ENCODE results near the gene ZNF524.

The ZNF524 gene

DNA sequence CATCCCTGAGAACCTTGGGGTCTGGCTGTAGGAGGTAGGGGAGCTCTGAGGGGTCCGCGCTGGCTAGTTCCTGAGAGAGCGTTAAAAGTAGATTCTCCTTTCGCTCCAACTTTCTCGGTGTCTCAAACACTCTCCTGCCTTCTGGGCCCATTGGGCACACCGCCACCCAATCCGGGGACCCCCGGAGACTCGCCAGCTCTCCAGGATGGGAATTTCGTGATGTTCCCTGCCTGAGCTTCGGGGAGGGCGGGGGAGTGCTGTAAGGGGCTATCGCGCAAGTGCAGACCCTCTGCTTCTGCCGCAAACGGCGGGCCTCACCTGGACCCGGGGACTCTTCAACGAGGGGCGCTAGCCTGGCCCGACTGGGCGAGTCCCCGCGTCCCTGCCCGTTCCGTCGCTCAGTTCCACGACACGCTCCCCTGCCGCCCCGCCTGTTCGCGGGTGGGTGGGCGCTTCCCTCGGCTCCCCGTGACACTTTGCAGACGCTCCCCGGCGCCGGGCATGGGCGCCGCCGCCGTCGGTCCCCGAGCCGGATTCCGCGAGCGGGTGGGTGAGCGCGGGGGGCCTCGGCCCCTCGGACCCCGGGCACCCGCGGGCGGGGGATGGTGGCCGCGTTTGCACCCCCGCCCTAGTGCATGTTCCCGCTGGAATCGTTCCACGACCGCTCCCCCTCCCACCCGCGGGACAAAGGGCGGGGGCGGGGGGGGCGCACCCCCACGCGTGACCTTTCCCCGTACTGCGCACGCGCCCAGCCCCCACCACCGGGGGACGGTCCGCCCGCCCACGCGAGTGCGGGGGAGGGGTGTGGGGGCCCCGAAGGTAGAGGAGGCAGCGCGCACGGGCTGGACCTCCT, 47.9 kb downstream of the ZNF524 start, which contains the start of gene CCDC106:
Gene CCDC106 (plus strand): TSS at position 481 of the 853 bp plus-strand sequence. CDS start 835 bp downstream, outside the sequence.
- DNase-seq (ENCODE audit: low read depth) = no peak
- TF ChIP-seq, protein P1, sequence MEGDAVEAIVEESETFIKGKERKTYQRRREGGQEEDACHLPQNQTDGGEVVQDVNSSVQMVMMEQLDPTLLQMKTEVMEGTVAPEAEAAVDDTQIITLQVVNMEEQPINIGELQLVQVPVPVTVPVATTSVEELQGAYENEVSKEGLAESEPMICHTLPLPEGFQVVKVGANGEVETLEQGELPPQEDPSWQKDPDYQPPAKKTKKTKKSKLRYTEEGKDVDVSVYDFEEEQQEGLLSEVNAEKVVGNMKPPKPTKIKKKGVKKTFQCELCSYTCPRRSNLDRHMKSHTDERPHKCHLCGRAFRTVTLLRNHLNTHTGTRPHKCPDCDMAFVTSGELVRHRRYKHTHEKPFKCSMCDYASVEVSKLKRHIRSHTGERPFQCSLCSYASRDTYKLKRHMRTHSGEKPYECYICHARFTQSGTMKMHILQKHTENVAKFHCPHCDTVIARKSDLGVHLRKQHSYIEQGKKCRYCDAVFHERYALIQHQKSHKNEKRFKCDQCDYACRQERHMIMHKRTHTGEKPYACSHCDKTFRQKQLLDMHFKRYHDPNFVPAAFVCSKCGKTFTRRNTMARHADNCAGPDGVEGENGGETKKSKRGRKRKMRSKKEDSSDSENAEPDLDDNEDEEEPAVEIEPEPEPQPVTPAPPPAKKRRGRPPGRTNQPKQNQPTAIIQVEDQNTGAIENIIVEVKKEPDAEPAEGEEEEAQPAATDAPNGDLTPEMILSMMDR (IDR thresholded peaks at IDR 0.05; ENCODE audit: low read depth, low read length, missing control alignments) = no peak
- peak within 1 kb of the TSS; percentile 64 for H3K4me3 ChIP-seq (ENCODE audit: low read depth, low read length)

DNA sequence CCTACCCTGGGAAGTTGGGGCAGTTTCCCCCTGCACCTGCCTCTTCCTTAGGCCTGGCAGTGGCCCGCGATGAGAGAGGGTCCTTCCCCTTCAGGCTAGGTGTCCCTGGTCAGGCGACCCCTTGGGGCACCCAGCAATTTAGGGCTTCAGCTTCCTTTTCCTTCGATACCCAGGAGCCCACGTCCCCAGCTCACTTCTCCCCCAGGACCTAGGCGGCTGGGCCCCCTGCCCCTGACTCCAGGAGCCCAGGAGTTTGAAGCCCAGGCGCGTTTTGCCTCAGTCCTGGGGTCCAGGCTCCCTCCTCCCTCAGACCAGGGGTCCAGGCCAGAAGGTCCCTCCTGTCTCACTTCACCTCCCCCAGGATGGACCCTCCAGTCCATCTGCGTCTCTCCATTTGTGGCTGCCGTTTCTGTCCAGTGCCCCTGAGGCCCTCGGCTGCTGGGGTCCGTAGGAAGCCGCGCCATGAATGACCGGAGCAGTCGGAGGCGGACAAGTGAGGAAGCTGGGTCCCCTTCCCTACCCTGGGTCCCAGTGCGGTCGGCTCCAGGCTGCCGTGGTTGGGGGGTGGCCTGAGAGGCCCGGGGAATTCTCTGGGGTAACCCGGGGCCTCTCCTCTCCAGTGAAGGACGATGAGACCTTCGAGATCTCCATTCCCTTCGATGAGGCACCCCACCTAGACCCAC, 48.6 kb downstream of the ZNF524 start:
- peak overlapping the region; percentile 64 for H3K4me3 ChIP-seq (ENCODE audit: low read depth, low read length)
- DNase-seq (ENCODE audit: low read depth) = no peak
- TF ChIP-seq, protein P1 (IDR thresholded peaks at IDR 0.05; ENCODE audit: low read depth, low read length, missing control alignments) = no peak

DNA sequence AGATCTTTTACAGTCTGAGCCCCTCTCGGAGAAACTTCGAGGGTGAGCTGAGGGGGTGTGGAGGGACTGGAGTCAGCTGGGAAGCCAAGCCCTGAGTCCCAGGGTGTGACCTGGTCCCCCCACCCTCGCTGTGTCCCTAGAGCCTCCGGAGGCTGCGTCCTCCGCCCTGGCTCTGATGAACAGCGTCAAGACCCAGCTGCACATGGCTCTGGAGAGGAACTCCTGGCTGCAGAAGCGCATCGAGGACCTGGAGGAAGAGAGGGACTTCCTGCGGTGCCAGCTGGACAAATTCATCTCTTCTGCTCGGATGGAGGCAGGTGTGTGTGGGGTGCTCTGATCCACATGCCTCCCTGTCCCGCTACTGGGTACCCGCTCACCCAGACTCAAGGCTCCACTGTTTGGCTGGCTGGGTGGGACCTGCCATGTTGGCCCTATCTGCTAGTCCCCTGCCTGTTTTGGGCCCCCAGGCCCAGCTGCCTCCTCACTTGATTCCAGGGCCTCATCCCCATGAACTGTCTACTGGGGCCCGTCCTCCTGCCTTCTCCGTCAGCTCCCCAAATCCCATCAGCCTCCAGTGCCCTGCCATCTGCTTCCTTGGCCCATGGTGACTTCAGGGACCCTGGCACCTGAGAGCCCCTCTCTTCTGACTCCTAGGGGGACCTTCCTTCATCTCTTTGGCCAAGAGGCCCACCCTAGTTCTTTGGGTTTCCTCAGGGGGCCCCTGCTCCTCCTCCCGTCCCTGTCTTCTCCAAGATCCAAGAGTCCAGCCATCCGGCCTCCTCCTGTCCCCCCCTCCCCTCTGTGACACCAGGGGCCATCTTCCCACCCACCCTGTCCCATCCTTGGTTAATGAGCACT, 49.4 kb downstream of the ZNF524 start:
- DNase-seq (ENCODE audit: low read depth) = no peak
- H3K4me3 ChIP-seq (ENCODE audit: low read depth, low read length) = peak overlapping the region; percentile 64
- TF ChIP-seq, protein P1 (IDR thresholded peaks at IDR 0.05; ENCODE audit: low read depth, low read length, missing control alignments) = no peak

DNA sequence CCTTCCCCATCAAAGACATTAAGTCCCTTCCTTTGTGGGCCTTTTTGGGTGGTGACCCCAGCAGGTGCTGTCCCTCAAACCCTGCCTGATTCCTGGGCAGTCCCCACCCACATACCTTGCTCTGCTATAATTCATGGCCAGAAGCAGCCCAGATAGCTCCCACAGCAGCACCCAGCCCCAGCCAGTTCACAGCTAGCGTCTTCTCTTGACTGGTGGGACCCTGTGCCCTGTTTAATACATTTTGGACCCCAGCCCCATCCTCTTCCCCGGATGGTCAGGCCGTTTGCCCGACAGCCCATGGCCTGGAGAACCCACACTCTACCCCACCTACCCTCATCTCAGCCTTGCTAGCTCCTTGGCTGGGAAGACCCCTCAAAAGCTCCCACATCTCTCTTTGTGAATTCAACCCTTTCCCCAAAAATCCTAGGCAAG, 50.1 kb downstream of the ZNF524 start:
- TF ChIP-seq, protein P1 (IDR thresholded peaks at IDR 0.05; ENCODE audit: low read depth, low read length, missing control alignments) = no peak
- H3K4me3 ChIP-seq (ENCODE audit: low read depth, low read length) = no peak overlapping the region
- no peak for DNase-seq (ENCODE audit: low read depth)

DNA sequence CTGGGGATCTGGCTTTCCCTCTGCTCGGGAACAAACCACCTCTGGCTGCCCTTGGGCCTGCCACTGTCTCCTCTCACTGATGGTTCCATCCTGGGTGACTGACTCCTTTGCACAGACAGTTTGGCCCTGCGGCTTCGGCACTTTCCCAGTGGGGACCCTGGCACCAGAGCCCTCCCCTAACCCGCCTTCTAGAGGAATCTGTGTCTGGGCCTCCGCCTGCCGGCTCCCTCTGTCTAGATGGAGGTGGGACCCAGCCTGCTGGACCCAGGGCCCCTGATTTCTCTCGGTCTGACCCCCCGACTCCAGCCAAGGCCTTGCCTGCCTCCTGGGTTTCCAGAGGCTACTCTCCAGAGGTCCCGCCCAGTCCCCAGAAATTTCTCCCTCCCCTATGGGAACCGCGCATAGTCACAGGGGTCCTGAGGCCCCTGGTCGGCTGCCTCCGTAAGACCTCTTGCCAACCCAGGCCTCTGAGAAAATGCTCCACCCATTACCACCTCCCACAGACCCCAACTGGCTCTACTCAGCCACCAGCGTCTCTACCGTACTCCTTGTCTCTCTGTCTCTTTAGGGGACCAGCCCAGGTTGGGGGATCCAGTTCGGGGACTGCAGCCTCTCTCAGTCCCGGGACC, 50.6 kb downstream of the ZNF524 start:
- TF ChIP-seq, protein P1 (IDR thresholded peaks at IDR 0.05; ENCODE audit: low read depth, low read length, missing control alignments) = no peak
- no peak overlapping the region for H3K4me3 ChIP-seq (ENCODE audit: low read depth, low read length)
- DNase-seq (ENCODE audit: low read depth) = no peak

DNA sequence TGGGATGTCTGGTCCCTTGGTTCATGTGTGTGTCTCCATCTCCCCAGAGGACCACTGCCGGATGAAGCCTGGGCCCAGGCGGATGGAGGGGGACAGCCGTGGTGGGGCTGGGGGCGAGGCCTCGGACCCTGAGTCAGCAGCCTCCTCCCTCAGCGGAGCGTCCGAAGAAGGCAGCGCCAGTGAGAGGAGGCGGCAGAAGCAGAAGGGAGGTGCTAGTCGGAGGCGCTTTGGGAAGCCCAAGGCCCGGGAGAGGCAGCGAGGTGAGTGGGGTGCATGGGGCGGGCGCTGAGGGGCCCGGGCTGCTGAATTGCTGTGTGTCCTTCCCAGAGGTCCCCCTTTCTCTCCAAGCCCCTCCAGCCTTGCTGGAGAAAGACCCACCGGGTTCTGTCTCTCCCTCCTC, 51.1 kb downstream of the ZNF524 start:
- DNase-seq (ENCODE audit: low read depth) = no peak
- no peak overlapping the region for H3K4me3 ChIP-seq (ENCODE audit: low read depth, low read length)
- TF ChIP-seq, protein P1 (IDR thresholded peaks at IDR 0.05; ENCODE audit: low read depth, low read length, missing control alignments) = no peak

Data from GM12864 (cell line).